ENCODE measurements around the gene LITAF.
"Not testable (repeated sequence)": the region's sequence is repeated elsewhere in the genome, so short reads cannot be mapped to it uniquely, and the experiment has no call there.

LITAF gene

GRCh38 chr16:11572301-11572995 lies 14.3 kb downstream of the LITAF start:
- peak; percentile 53 to 56 for ATAC-seq

- ATAC-seq: no peak
Observed at GRCh38 chr16:11571549-11571948, 15.2 kb downstream of the LITAF start.

GRCh38 chr16:11570806-11571205 lies 15.9 kb downstream of the LITAF start:
- no peak for ATAC-seq

- no peak for ATAC-seq
Observed at GRCh38 chr16:11570258-11570657, 16.5 kb downstream of the LITAF start.

DNA sequence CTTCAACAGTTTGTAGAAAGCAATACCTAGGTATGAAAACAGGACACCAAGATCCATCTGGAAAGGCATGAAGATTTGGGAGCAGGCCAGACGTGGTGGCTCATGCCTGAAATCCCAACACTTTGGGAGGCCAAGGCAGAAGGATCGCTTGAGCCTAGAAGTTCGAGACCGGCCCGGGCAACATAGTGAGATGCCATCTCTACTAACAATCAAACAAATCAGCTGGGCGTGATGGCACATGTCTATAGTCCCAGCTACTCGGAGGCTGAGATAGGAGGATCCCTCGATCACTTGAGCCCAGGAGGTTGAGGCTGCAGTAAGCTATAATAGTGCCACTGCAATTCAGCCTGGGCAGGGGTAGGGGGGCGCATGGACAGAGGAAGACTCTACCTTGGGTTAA lies 20.3 kb downstream of the LITAF start:
- ATAC-seq: no peak

GRCh38 chr16:11565665-11566064 lies 21.1 kb downstream of the LITAF start:
- no peak for ATAC-seq

DNA sequence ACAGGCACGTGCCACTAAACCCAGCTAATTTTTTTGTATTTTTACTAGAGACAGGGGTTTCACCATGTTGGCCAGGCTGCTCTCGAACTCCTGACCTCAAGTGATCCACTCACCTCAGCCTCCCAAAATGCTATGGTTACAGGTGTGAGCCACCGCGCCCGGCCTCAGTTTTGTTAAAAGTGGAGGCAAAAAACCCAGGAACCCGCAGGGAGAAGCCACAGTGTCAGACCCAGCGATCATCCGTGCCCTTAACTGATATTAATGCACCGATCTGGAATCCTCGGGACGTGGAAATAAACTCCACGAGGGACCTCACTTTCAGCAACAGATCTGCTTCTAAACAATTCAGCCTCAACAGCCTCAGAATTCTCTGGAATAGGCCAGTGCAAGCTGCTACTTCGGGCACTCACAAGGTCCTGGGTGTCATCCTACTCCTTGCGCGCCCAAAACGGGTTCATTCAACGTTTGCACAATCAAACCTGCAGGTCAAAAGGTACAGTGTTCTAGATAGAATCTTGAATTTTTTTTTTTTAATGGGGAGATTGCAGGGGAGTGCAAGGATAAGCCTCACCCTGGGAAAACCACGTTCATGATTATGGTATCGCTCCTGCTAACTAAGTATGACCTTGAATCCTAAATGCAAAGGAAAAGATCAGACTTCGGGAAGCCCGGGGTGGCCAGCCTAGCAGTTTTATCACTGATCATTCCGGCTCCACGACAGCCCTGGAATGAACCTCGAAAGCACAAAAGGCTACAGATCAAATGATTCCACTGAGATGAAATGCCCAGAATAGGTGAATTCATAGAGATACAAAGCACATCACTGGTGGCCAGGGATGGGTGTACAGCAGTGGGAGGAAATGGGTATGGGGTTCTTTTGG lies 22.4 kb downstream of the LITAF start:
- ATAC-seq: no peak

DNA sequence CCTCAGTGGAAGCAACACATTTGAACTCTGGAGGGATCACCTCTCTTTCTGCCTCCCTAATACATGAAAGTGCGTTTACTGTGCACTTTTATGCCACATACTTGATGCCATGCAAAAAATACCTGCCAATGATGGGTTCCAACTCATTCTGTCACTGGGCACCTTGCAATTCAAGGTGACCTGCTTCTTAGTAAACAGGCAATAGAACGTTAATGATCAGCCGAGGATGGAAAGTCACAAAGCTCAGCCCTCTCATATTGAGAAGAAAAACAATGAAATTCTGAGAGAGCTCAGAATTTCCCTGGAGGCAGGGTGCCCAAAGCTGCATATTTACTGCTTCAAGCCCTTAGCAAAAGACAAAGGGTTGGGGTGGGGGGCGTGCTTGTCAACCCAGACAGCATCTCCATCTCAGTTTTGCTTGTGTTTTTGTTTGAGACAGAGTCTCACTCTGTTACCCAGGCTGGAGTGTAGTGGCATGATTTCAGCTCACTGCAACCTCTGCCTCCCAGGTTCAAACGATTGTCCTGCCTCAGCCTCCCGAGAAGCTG lies 23.2 kb downstream of the LITAF start:
- peak in 1 of 2 donors; percentile 29 for ATAC-seq

DNA sequence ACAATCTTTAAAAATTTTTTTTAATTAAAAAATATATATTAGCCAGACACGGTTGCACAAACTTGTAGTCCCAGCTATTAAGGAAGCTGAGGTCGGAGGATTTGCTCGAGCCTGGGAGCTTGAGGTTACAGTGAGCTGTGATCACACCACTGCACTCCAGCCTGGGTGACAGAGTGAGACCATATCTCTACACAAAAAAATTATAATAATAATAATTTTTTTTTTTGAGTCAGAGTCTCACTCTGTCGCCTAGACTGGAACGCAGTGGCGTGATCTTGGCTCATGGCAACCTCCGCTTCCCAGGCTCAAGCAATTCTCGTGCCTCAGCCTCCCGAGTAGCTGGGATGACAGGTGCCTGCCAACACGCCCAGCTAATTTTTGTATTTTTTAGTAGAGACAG lies 23.8 kb downstream of the LITAF start:
- ATAC-seq: no peak

DNA sequence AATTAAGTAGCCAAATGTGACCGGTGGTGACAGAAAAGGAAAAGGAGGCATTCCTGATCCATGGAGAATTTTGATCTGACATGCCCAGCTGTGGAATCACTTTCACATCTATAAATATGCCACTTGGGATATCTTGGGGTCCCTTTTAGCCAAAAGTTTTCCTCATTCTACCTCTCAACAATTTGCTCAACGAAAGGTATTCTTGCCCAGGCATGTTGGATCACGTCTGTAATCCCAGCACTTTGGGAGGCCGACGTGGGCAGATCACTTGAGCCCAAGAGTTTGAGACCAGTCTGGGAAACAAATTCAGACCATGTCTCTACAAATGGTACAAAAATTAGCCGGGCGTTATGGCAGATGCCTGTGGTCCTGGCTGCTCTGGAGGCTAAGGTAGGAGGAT lies 24.3 kb downstream of the LITAF start:
- no peak for ATAC-seq

GRCh38 chr16:11561856-11562255 lies 24.9 kb downstream of the LITAF start:
- no peak for ATAC-seq

- no peak for ATAC-seq
Observed at GRCh38 chr16:11561454-11561805, 25.3 kb downstream of the LITAF start.

- ATAC-seq: peak; percentile 79 to 84
Observed at GRCh38 chr16:11560701-11561453, 25.8 kb downstream of the LITAF start.

- not testable (repeated sequence) for ATAC-seq
Observed at GRCh38 chr16:11558308-11558823, 28.4 kb downstream of the LITAF start.

- no peak for ATAC-seq
Observed at GRCh38 chr16:11557801-11558200, 28.9 kb downstream of the LITAF start.

DNA sequence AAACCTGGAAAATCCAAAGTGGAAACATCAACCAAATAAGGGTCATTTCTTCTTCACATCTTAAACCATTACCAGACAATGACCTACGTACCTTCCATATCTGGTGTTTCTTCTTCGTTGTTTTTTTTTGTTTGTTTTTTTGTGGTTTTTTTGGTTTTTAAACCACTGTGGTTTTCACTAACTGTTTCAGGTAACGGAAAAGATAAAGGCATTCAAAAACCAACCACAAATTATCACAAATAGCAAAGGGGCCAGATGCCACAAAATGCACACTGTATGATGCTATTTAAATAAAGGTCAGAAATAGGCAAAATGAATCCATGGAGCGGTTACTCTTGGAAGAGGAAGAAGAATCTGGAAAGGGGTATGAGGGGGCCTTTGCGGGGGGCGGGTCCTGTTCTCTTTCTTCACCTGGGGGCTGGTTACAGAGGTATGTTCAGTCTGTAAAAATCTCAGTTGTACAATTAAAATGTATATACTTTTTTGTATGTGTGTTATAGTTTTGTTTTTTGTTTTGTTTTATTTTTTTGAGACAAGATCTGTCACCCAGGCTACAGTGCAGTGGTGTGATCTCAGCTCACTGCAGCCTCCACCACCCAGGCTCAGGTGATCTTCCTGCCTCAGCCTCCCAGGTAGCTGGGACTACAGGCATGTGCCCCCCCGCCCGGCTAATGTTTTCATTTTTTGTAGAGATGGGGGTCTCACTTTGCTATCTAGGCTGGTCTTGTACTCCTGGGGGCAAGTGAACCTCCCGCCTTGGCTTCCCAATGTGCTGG lies 29.6 kb downstream of the LITAF start:
- ATAC-seq: no peak

DNA sequence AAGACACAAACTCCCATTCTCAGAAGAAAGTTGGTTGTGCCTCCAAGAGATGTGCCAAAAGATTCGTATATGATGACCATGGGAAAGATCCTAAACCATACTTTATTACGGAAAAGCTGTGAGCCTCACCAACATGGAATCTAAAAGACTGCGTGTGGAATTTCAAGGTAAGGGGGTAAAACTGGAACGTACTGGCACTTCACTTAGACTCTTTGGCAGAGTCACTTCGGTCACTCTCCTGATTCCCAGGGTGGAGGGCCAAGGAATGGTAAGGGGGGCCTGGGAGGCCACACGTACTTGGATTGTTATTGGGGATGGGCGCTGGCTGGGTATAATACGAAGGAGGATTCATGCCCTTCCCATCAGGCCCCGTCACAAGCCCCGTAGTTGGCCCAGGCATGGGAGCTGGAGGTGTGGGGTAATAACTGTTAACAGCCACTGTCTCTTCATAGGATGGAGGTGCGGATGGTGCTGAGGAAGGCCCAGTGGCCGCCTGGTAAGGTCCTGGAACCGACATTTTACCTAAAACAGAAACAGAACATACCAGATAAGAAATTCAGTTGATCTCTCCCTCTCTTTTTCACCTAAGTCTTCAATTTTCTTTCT lies 30.4 kb downstream of the LITAF start:
- no peak for ATAC-seq

DNA sequence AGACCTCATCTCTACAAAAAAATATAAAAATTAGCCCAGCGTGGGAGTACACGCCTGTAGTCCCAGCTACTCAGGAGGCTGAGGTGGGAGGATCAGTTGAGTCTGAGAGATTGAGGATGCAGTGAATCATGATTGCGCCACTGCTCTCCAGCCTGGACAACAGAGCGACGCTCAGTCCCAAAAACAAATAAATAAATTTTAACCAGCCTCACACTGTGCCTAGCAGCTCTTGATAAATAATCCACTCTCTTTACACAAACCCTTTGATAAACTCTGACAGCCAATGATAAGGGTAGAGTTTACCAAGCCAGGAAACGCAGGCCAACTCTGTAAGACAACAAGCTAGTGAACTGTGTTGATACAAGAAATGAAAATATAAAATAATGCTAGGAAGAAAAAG lies 32.7 kb downstream of the LITAF start:
- ATAC-seq: no peak

- ATAC-seq: no peak
Observed at GRCh38 chr16:11553371-11553770, 33.3 kb downstream of the LITAF start.

DNA sequence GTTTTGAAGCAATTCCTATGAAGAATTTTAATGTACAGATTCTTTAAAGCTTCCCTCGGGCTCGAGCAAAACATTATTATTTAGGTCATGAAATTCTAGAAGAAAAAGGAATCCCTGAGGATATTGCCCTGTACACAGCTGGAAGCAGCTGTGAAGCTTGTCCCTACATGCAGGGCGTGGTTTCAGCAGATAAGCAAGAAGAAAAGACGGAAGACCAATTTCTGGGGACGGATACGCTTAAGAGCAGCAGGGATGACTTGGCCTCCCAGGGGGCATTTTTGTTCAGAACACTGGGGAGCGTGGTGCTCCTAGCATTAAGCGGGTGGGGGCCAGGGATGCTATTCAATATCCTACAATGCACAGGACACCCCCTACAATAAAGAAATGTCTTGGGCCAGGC lies 34.3 kb downstream of the LITAF start:
- ATAC-seq: no peak

DNA sequence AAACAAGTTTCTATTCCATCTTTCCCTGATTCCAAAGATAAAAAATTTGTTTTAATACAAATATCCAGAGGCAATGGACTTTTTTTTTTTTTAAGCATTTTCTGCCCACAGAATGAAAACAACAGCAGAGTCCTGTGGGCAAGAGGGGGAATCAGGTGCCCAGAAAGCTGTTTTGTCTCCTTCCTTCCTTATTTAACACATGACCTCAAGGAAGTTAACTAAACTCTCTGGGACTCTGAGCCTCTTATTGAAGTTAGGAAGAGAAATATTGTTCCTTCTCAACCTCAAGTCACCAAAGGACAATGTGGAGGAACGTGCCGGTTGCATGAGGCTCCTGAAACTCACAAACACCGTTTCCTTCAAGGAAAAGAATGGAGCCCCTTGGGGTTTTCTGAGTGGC lies 34.9 kb downstream of the LITAF start:
- ATAC-seq: no peak

All from activated CD4-positive, CD25-positive, alpha-beta regulatory T cell treated with anti-CD3 and anti-CD28 coated beads, Interleukin-2, amount 50 U/mL, for 24 hours (primary cell).